ENCODE data around the gene RBMXL2.
A peak's percentile ranks its signal among the peaks of the same experiment; 100 is the strongest.

RBMXL2 gene

DNA sequence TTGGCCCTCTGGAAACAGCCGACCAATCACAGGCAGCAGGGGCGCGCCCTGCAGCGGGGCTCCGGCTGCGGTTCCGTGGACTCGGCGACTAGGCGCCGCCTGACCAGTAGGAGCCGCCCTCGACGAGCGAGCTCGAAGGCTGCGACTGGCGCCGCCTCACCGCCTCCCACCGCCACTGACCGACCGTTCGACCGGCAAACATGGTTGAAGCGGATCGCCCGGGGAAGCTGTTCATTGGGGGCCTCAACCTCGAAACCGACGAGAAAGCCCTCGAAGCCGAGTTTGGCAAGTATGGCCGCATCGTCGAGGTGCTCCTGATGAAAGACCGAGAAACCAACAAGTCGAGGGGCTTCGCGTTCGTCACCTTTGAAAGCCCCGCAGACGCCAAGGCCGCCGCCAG is at the start of gene RBMXL2:
Gene RBMXL2 (plus strand): TSS at position 78 of the 400 bp plus-strand sequence. CDS start 123 bp downstream, at position 201.
- DNase-seq (ENCODE audit: low read depth): no peak

DNA sequence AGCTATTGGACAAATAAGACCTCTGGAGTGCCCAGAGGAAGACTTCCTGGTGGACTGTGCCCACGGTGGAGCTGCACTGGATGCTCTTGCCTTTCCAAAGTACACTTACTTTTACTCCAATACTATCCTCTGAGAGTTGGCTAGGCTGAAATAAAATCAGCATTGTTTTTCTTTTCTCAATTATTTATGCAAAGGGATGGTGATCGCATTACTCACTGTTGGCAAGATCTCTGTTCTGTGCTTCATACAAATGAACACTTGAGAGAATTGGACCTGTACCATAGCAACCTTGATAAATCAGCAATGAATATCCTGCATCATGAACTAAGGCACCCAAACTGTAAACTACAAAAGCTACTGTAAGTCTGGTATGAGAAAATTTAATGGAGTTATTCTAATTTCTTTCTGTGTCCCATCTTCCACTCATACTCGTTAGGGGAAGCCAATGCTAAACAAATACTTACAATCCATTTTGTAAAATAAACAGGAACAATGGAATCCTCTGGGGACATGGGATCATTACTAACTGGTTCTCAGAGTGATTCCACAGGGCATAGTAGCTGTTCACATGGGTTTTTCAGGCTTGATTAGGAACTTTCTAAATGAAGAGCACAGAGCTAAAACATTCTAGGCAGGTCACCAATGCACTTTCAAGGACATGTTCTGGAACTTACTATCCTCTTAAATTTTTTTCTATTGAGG is 42.2 kb upstream of the RBMXL2 start:
- DNase-seq (ENCODE audit: low read depth): peak; percentile 1

DNA sequence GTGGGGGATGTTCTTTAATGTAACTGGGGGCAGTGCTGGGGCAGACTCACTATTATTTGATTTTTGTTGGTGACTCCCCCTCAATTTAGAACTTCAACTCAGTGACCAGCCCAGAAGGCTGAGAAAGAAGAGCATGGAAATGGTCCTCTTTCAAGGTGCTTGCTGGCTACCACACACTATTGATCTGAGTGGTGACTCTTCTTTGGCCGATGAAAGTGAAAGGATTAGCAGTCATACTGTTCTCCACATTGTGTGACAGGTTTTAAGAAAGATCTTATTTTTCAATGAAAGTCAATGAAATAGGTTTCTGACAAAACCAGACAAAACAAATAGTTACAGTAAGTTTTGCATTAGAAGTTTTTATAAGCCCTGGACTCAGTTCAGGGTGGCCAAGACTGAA is 38.6 kb upstream of the RBMXL2 start:
- DNase-seq (ENCODE audit: low read depth): no peak

DNA sequence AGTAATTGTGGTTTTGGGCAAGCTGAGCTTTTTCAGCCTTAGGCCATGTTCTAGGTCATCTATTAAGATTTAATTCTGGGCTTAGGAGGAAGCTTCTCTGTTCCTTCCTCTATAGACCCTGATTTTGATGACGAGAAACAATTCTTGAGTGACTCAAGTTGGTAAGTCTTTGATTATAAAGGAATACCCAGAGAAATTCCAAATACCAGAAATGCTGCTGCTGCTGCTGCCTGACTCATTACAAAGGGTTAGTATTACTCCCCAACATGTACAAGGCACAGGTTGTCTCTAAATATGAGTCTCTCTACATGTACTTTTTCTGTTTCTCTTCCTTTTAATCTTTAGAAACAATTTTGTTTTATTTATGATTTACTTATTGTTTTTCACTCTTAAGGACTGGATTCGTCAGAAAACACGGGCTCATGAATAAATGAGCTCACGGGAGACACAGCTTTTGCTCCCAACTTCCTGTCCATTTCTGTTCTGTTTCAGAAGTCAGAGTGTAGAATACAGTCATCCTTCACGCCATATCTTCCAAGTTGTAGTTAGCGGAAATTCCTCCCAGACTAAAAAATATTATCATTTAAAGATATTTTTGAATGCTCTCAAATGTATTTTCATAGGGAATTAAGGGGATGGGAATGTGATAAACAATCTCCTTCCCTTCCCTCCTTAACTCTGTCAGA is 31.8 kb upstream of the RBMXL2 start:
- no peak for DNase-seq (ENCODE audit: low read depth)

DNA sequence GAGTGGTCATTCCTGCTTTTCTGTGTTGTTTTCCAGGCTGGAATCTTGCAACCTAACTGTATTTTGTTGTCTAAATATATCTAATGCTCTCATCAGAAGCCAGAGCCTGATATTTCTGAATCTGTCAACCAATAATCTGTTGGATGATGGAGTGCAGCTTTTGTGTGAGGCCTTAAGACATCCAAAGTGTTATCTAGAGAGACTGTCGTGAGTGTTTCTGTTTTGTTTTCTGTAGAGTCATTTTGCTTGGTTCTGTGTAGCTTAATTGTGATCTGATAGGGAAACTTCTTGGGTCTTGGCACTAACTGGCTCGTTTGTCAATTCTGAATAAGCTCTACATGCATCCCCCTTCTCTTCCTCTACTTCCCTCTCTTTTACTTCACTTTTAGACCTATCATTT is 31.2 kb upstream of the RBMXL2 start:
- DNase-seq (ENCODE audit: low read depth): no peak

- DNase-seq (ENCODE audit: low read depth): peak; percentile 19
Measured at GRCh38 chr11:7060868-7061267, 27.9 kb upstream of the RBMXL2 start.

GRCh38 chr11:7062534-7062933 is 26.3 kb upstream of the RBMXL2 start:
- DNase-seq (ENCODE audit: low read depth): no peak

DNA sequence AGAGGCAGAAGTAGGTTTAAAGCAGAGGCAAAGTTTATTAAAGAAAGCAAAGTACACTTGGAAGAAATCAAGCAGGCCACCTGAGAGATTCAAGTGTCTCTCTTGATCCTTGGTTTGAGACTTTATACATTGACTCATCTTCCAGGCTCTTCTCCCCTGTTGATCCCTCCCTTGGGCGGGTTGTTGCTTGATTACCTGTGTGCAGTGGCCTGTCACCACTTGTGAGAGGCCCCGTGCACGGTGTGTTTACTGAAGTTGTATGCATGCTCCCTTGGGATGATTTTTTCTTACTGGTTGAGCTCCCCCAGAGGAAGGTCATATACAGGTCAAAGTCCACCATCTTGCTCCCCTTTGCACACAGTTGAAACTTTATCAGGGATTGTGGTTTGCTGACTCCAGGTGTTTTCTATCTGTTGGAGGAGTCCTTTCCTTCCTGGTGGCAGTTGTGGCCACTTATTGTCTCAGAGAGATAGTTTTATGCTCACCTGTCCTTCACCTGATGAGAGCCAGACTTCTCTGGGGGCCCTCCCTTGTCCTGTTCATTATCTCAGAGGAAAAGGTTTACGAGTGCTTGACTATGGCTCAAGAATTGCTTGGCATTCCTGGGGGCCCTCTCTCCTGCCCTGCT is 16.3 kb upstream of the RBMXL2 start:
- DNase-seq (ENCODE audit: low read depth): no peak

DNA sequence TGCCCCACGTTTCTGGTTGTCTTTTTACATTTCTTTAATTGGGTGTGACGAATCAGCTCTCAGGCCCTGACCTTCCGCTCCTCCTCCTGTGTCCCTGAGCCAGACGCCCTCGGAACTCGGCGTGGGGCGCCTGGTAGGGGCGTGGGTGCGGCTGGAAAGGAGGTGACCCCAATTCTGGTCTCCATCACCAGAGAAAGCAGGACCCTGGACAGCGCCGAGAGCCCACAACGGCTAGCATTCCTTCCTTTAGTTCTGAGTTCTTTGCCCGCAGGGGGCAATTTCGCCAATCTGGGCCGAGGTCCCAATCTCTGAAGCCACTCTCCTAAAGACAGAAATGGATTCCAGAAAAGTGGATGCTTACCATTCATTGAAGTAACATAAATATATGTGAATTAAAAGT is 11.7 kb upstream of the RBMXL2 start:
- no peak for DNase-seq (ENCODE audit: low read depth)

DNA sequence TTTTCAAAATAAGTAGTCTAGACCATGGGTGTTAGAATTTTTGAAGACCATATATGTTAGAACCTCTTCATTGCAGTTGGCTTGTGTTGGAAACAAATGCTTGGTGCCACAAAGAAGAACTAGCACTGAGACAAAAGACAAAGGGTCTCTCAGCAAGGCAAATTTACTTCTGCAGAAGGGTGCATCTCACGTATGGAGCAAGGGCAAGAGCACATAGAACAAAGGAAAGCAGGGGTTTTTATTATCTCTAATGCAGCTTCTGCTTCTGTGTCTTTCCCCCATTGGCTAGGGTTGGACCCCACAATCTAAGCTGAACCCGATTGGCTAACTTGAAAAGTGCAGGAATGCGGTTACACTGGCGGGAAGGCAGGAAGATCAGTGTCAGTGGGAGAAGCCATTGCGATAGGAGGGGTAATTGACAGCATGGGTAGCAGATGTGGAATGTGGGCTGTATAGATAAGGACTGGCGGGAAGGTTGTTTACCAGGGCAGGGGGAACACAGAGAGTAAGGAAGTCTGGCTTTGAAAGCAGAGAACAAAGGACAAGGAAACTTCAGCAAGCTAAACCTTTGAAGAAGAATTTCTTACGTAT is 9.2 kb upstream of the RBMXL2 start:
- no peak for DNase-seq (ENCODE audit: low read depth)

DNA sequence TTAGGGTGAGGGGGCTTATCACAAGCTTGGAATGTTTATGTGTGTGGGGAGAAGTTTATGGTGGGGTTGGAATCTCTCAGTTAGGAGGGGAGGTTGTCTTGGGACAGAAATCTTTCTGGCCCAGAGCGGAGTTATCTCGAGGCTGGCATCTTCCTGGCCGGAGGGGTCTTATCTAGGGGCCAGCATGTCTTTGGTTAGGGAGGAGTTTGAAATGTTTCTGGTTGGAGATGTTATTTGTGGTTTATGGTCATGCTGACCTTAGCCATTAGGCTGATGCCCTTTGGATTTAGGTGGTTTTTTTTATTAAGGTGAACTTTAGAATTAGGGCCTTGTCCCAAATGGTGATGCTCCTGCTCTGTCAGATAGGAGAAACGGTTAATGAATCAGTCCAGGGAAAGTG is 7.9 kb upstream of the RBMXL2 start:
- no peak for DNase-seq (ENCODE audit: low read depth)

DNA sequence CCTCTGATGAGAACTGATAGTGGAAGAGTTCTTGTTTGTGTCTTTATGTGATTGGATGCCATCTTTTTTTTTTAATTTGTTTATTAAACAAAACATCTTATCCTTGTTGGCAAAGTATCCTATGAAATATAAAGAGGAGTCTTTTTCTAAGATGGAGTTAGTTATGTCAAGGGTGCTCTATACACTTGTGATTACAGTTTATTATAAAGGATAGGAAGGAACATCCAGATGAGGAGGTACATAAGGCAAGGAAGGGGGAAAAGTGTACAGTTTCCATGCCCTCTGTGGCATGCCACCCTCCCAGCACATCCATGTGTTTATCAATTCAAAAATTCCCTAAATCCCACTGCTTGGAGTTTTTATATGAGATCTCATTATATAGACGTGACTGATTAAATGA is 7.4 kb upstream of the RBMXL2 start:
- no peak for DNase-seq (ENCODE audit: low read depth)

DNA sequence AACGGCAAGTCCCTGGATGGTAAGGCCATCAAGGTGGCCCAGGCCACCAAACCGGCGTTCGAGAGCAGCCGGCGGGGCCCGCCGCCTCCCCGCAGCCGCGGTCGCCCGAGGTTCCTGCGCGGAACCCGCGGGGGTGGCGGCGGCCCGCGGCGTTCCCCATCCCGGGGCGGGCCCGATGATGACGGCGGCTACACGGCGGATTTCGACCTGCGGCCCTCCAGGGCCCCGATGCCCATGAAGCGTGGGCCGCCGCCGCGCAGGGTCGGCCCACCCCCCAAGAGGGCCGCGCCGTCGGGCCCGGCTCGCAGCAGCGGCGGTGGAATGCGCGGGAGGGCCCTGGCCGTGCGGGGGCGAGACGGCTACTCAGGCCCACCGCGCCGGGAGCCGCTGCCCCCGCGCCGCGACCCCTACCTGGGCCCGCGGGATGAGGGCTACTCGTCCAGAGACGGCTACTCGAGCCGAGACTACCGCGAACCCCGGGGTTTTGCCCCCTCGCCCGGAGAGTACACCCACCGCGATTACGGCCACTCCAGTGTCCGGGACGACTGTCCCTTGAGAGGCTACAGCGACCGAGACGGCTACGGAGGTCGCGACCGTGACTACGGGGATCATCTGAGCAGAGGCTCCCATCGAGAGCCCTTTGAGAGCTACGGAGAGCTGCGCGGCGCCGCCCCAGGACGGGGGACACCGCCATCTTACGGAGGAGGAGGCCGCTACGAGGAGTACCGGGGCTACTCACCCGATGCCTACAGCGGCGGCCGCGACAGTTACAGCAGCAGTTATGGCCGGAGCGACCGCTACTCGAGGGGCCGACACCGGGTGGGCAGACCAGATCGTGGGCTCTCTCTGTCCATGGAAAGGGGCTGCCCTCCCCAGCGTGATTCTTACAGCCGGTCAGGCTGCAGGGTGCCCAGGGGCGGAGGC is 792 bp downstream of the RBMXL2 start:
- no peak for DNase-seq (ENCODE audit: low read depth)

DNA sequence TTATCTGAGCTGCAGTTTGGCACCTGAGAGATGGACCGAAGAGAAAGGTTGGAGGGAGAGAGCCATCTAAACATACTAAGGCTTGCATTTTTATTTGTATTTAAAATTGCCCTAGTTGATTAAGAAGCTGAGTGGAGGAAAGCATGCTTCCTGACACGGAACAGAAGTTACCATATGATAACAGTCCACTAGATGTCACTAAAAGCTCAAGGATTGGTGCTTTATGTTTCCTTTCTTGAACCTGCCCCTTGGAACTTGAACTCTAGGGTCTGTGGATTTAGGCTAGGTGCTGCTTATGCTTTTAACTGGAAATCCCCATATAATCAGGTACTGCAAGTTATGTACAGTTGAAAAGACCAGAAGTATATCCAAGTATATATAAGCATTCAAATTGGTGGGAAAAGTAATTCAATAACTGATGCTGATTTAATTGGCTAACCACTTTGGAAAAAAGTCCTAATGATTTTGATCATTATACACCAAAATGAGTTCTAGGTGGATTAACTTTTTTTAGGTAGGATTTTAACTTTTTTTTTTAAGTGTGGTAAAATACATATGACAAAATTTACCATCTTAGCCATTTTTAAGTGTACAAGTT is 9.5 kb downstream of the RBMXL2 start:
- DNase-seq (ENCODE audit: low read depth): peak; percentile 30

- DNase-seq (ENCODE audit: low read depth): peak; percentile 8
Measured at GRCh38 chr11:7115780-7116179, 27.0 kb downstream of the RBMXL2 start.

GRCh38 chr11:7116370-7116769 is 27.6 kb downstream of the RBMXL2 start:
- no peak for DNase-seq (ENCODE audit: low read depth)

DNA sequence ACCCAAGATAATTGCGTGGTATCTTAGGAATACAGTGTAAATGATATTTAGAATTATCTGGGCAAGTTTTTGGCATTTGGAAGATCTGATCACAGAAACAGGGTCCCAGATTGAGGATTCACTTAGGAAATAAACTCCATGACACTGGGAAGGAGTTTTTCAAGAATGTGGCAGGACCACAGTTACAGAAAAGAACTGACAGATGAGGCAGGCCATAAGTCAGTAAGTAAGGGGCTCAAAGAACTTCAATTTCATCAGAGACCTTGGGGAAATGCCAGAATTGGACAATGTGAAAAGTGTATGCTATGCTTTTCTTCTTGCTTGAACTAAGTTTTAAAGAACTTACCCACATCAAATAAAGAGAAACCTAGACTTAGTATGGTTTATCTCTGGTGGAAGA is 49.3 kb downstream of the RBMXL2 start:
- no peak for DNase-seq (ENCODE audit: low read depth)
